Neural cell (in vitro differentiated cells): ENCODE measurements around the gene MRPL47. TPM values are rescaled to one million over a fixed set of nuclear protein-coding genes. Genes with fewer than 3 reads are reported as not detected.

Experiments
- H2AFZ ChIP-seq: fragments of 200-600, 300-800 bp; sonication (generic), shearing (Covaris generic); 2 replicates; pipeline ENCODE4 v1.6.0; 2014; ENCODE audit warnings: low read depth, mild to moderate bottlenecking, antibody characterized with exemption, low read length, moderate library complexity
- H3F3A ChIP-seq: fragments of 200-600 bp; shearing (Covaris generic); 2 replicates; pipeline ENCODE4 v1.6.1; 2016; ENCODE audit warnings: mild to moderate bottlenecking, moderate library complexity, mixed read lengths, antibody characterized with exemption, low read length; ENCODE audit not compliant: insufficient read depth, poor library complexity, severe bottlenecking
- H3K27ac ChIP-seq: fragments of 200-600, 300-800 bp; sonication (generic), shearing (Covaris generic); 2 replicates; pipeline ENCODE4 v1.5.1; 2014; ENCODE audit warnings: mild to moderate bottlenecking, low read length, moderate library complexity
- H3K27me3 ChIP-seq: fragments of 300-800, 200-600 bp; sonication (generic), shearing (Covaris generic); 2 replicates; pipeline ENCODE4 v1.6.0; 2014; ENCODE audit warnings: mild to moderate bottlenecking, low read depth, low read length, moderate library complexity; ENCODE audit not compliant: insufficient read depth
- H3K36me3 ChIP-seq: fragments of 300-800, 200-600 bp; sonication (generic), shearing (Covaris generic); 2 replicates; pipeline ENCODE4 v1.5.1; 2014; ENCODE audit warnings: mild to moderate bottlenecking, antibody characterized with exemption, low read length, moderate library complexity; ENCODE audit not compliant: insufficient read depth
- H3K4me2 ChIP-seq: fragments of 300-800, 200-600 bp; sonication (generic), shearing (Covaris generic); 2 replicates; pipeline ENCODE4 v1.6.0; 2014; ENCODE audit warnings: mild to moderate bottlenecking, low read length
- H3K4me3 ChIP-seq: fragments of 300-800, 200-600 bp; sonication (generic), shearing (Covaris generic); 2 replicates; pipeline ENCODE4 v1.5.1; 2014; ENCODE audit warnings: mild to moderate bottlenecking, low read length, moderate library complexity
- H3K79me2 ChIP-seq: fragments of 200-600 bp; shearing (Covaris generic); replicated peaks from 2 replicates; pipeline ENCODE4 v1.6.0; 2014; ENCODE audit warnings: mild to moderate bottlenecking, low read length, moderate library complexity; ENCODE audit not compliant: insufficient read depth
- H3K9ac ChIP-seq: fragments of 300-800, 200-600 bp; sonication (generic), shearing (Covaris generic); 2 replicates; pipeline ENCODE4 v1.6.1; 2016; ENCODE audit warnings: mild to moderate bottlenecking, low read length, mixed read lengths
- H3K9me2 ChIP-seq: fragments of 200-600 bp; shearing (Covaris generic); 2 replicates; pipeline ENCODE4 v1.6.1; 2016; ENCODE audit warnings: mild to moderate bottlenecking, low read length, mixed read lengths; ENCODE audit not compliant: insufficient read depth
- H3K9me3 ChIP-seq: fragments of 200-600, 300-800 bp; sonication (generic), shearing (Covaris generic); 2 replicates; pipeline ENCODE4 v1.6.1; 2016; ENCODE audit warnings: mild to moderate bottlenecking, mixed run types, low read length, moderate library complexity, mixed read lengths
- H4K20me1 ChIP-seq: fragments of 200-600 bp; shearing (Covaris generic); 2 replicates; pipeline ENCODE4 v1.6.1; 2016; ENCODE audit warnings: mild to moderate bottlenecking, mixed run types; ENCODE audit not compliant: insufficient read depth
- EP300 ChIP-seq: fragments of 450-650 bp; conservative IDR thresholded peaks from 2 replicates; pipeline ENCODE4 v1.6.1; 2014; ENCODE audit warnings: antibody characterized with exemption, mild to moderate bottlenecking, moderate library complexity; ENCODE audit not compliant: poor library complexity, severe bottlenecking
- EZH2 ChIP-seq: fragments of 200-600, 300-800 bp; shearing (Covaris generic), sonication (generic); IDR thresholded peaks from 2 replicates; pipeline ENCODE4 v1.6.1; 2014; ENCODE audit warnings: antibody characterized with exemption, low read length, borderline replicate concordance, mild to moderate bottlenecking; ENCODE audit not compliant: insufficient read depth, poor library complexity, severe bottlenecking
- MXI1 ChIP-seq: fragments of 450-650 bp; conservative IDR thresholded peaks from 2 replicates; pipeline ENCODE4 v1.6.1; 2014; ENCODE audit warnings: antibody characterized with exemption, mild to moderate bottlenecking; ENCODE audit not compliant: poor library complexity, severe bottlenecking
- POLR2AphosphoS5 ChIP-seq: IDR thresholded peaks from 2 replicates; pipeline ENCODE4 v1.6.1; 2012
- RAD21 ChIP-seq: fragments of 450-650 bp; conservative IDR thresholded peaks from 2 replicates; pipeline ENCODE4 v1.6.1; 2014; ENCODE audit warnings: antibody characterized with exemption, mild to moderate bottlenecking, moderate library complexity
- SMC3 ChIP-seq: fragments of 450-650 bp; conservative IDR thresholded peaks from 2 replicates; pipeline ENCODE4 v1.6.1; 2014; ENCODE audit warnings: antibody characterized with exemption, mild to moderate bottlenecking, moderate library complexity; ENCODE audit not compliant: poor library complexity
- TAF1 ChIP-seq: IDR thresholded peaks from 2 replicates; pipeline ENCODE4 v1.6.1; 2012; ENCODE audit warnings: low read depth
- polyA plus RNA-seq: library from polyadenylated mRNA; depleted of rRNA; stranded (reverse); fragments of >200 nt; gene quantifications from 2 replicates; pipeline ENCODE4 v1.2.3, GENCODE V29; 2014
- TF ChIP-seq, protein P1 (sequence below): fragments of 450-650 bp; IDR thresholded peaks from 2 replicates; pipeline ENCODE4 v1.5.1; 2014; ENCODE audit warnings: antibody characterized with exemption, mild to moderate bottlenecking, moderate library complexity; ENCODE audit not compliant: poor library complexity, severe bottlenecking
- TF ChIP-seq, protein P2 (sequence below): IDR thresholded peaks from 2 replicates; pipeline ENCODE4 v1.6.1; 2012; ENCODE audit warnings: borderline replicate concordance

The MRPL47 gene
- polyA plus RNA-seq, 1 donor from 2014 or later, result 91.1 TPM

DNA sequence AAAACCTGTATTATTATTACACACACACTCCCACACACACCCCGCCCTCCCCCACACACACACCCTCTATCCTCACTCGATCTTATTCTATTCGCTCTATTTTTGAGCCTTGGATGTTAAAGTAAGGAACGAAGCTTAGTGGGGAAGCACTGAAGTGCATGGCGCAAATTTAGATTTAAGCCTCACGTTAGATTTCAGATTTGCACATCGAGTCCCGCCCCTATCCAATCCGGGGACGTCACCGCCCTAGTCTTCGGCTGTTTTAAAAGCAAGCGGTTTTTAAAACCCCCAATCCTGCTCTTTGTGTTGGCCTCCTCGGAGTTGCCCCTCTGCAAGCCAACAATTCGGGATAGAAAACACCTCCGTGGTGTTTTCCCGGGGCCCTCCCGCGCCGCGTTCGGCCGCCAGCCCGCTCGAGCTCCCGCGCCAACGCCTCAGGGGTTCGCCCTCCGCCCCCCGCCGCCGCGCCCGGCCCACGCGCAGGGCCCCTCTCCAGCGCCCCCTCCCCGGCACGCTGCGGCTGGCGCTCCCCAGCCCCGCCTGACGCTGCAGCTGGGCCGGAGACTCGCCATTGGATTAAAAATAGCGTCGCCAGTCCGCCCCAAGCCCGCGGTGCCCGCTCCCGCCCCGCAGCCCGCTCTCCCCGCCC, 48.1 kb upstream of the MRPL47 start, which contains the start of gene USP13:
Gene USP13 (plus strand): TSS at position 594 of the 649 bp plus-strand sequence. CDS start 186 bp downstream, outside the sequence.
- Histone ChIP-seq H3K27me3 (no peaks in the 10 kb centered on the region), H3K4me3 (peak within 1 kb of the TSS; percentile 95), H2AFZ (peak within 1 kb of the TSS; percentile 65), H3K9me2 (no peaks in the 10 kb centered on the region), H3F3A (no peaks in the 10 kb centered on the region), H3K9me3 (no peaks in the 10 kb centered on the region), H4K20me1 (no peaks in the 10 kb centered on the region), H3K36me3 (no peaks in the 10 kb centered on the region), H3K4me2 (peak within 1 kb of the TSS; percentile 65), H3K27ac (peak within 1 kb of the TSS; percentile 77), H3K79me2 (peaks cover 13% of the 10 kb centered on the region), H3K9ac (peak within 1 kb of the TSS; percentile 80)
- TF ChIP-seq SMC3 (no peak), TAF1 (no peak), EZH2 (no peak), POLR2AphosphoS5 (no peak)
- TF ChIP-seq, protein P1, sequence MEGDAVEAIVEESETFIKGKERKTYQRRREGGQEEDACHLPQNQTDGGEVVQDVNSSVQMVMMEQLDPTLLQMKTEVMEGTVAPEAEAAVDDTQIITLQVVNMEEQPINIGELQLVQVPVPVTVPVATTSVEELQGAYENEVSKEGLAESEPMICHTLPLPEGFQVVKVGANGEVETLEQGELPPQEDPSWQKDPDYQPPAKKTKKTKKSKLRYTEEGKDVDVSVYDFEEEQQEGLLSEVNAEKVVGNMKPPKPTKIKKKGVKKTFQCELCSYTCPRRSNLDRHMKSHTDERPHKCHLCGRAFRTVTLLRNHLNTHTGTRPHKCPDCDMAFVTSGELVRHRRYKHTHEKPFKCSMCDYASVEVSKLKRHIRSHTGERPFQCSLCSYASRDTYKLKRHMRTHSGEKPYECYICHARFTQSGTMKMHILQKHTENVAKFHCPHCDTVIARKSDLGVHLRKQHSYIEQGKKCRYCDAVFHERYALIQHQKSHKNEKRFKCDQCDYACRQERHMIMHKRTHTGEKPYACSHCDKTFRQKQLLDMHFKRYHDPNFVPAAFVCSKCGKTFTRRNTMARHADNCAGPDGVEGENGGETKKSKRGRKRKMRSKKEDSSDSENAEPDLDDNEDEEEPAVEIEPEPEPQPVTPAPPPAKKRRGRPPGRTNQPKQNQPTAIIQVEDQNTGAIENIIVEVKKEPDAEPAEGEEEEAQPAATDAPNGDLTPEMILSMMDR, result no peak
- TF ChIP-seq, protein P2, sequence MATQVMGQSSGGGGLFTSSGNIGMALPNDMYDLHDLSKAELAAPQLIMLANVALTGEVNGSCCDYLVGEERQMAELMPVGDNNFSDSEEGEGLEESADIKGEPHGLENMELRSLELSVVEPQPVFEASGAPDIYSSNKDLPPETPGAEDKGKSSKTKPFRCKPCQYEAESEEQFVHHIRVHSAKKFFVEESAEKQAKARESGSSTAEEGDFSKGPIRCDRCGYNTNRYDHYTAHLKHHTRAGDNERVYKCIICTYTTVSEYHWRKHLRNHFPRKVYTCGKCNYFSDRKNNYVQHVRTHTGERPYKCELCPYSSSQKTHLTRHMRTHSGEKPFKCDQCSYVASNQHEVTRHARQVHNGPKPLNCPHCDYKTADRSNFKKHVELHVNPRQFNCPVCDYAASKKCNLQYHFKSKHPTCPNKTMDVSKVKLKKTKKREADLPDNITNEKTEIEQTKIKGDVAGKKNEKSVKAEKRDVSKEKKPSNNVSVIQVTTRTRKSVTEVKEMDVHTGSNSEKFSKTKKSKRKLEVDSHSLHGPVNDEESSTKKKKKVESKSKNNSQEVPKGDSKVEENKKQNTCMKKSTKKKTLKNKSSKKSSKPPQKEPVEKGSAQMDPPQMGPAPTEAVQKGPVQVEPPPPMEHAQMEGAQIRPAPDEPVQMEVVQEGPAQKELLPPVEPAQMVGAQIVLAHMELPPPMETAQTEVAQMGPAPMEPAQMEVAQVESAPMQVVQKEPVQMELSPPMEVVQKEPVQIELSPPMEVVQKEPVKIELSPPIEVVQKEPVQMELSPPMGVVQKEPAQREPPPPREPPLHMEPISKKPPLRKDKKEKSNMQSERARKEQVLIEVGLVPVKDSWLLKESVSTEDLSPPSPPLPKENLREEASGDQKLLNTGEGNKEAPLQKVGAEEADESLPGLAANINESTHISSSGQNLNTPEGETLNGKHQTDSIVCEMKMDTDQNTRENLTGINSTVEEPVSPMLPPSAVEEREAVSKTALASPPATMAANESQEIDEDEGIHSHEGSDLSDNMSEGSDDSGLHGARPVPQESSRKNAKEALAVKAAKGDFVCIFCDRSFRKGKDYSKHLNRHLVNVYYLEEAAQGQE, result no peak

GRCh38 chr3:179651687-179652446, 47.4 kb upstream of the MRPL47 start:
- no peak for TF ChIP-seq EP300
- TF ChIP-seq TAF1, result no peak
- TF ChIP-seq SMC3, result no peak
- TF ChIP-seq, protein P2, result no peak
- TF ChIP-seq POLR2AphosphoS5, result no peak
- TF ChIP-seq, protein P1, result no peak
- no peak for TF ChIP-seq MXI1
- TF ChIP-seq RAD21, result no peak
- no peak for TF ChIP-seq EZH2
- H3K4me3 ChIP-seq, result peak overlapping the region; percentile 95
- peak overlapping the region; percentile 19 for H2AFZ ChIP-seq

More at GRCh38 chr3:179651687-179652446, 47.4 kb upstream of the MRPL47 start:
- H3K27ac ChIP-seq, result peak overlapping the region; percentile 65
- H3K9ac ChIP-seq, result peak overlapping the region; percentile 80
- H3K79me2 ChIP-seq, result peaks cover 12% of the 10 kb centered on the region
- H3K4me2 ChIP-seq, result peak overlapping the region; percentile 54
- H3K27me3 ChIP-seq, result no peaks in the 10 kb centered on the region
- no peaks in the 10 kb centered on the region for H4K20me1 ChIP-seq
- no peaks in the 10 kb centered on the region for H3K36me3 ChIP-seq
- H3K9me3 ChIP-seq, result no peaks in the 10 kb centered on the region
- H3K9me2 ChIP-seq, result no peaks in the 10 kb centered on the region
- no peaks in the 10 kb centered on the region for H3F3A ChIP-seq
